Lower lobe of right lung (tissue), 2 donors: ENCODE data around the gene D2HGDH. TPM values are rescaled to one million over a fixed set of nuclear protein-coding genes. Genes with fewer than 3 reads are reported as not detected.
"Not testable (repeated sequence)": the region's sequence is repeated elsewhere in the genome, so short reads cannot be mapped to it uniquely, and the experiment has no call there.

ENCODE experiments used
- ATAC-seq, 2 donors: fragments of 200-7000 bp; cut with Tn5 transposase; one replicate each; pipeline ENCODE4 v1.9.1; 2020 to 2022; ENCODE audit warnings: mild to moderate bottlenecking in 2 of 2, moderate library complexity in 2 of 2
- DNase-seq: peaks from one replicate; pipeline ENCODE4 v3.0.0-alpha.2; 2020
- H3K27ac ChIP-seq: fragments of 200-600 bp; one replicate; pipeline ENCODE4 v1.8.0; 2022
- H3K27me3 ChIP-seq: fragments of 200-600 bp; one replicate; pipeline ENCODE4 v1.8.0; 2022; ENCODE audit warnings: low read depth
- H3K36me3 ChIP-seq: fragments of 200-600 bp; one replicate; pipeline ENCODE4 v1.8.0; 2022; ENCODE audit warnings: mild to moderate bottlenecking
- H3K4me1 ChIP-seq: fragments of 200-600 bp; one replicate; pipeline ENCODE4 v1.8.0; 2022
- H3K4me3 ChIP-seq: fragments of 200-600 bp; one replicate; pipeline ENCODE4 v1.8.0; 2022; ENCODE audit warnings: mild to moderate bottlenecking
- H3K9me3 ChIP-seq: fragments of 200-600 bp; one replicate; pipeline ENCODE4 v1.8.0; 2022
- intact Hi-C: fragments of 100-400 bp; cut with DNase I; formaldehyde crosslinking; loops from one replicate; pipeline ENCODE4 v1.11.0; 2022
- total RNA-seq: library from RNA; stranded (reverse); fragmentation: NEBNext Ultra II Directional; extraction: Animal tissue kit (Norgen Biotek cat#: 25700); gene quantifications from one replicate; pipeline ENCODE4 v1.2.1, GENCODE V29; 2021
- TF ChIP-seq, protein P1 (sequence below): fragments of 200-600 bp; IDR thresholded peaks from one replicate; pipeline ENCODE4 v1.8.0; 2022; ENCODE audit warnings: antibody characterized with exemption, mild to moderate bottlenecking
- donor health status: DM: no; HTN: yes; CAD: no; lungs with severe emphysema.

The D2HGDH gene
- total RNA-seq, 1 donor from 2014 or later: 29.4 TPM

DNA sequence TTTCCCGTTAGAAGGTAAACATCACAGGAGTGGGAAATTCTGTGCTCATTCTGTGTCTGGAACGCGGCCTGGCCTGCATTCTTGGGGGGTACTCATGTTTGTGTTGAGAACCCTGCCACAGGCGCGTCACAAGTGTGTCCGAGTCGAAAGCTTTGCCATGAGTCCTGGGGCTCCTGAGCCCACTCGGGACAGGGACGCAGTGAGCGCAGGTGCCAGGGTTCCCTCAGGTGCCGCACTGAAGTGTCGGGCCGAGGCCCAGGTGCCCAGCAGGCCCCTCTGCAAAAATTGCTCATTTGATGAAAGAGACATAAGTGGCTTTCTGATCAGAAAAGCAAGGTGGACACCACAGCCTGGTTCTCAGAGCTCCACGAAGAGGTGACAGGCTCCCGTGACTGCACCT, 4.7 kb downstream of the D2HGDH start:
- Histone ChIP-seq H3K27ac (no peak overlapping the region), H3K9me3 (no peaks in the 10 kb centered on the region), H3K4me3 (no peak overlapping the region), H3K27me3 (no peaks in the 10 kb centered on the region), H3K4me1 (peaks cover 9% of the 10 kb centered on the region), H3K36me3 (peaks cover 12% of the 10 kb centered on the region)
- intact Hi-C loops: no loop called here
- TF ChIP-seq, protein P1, sequence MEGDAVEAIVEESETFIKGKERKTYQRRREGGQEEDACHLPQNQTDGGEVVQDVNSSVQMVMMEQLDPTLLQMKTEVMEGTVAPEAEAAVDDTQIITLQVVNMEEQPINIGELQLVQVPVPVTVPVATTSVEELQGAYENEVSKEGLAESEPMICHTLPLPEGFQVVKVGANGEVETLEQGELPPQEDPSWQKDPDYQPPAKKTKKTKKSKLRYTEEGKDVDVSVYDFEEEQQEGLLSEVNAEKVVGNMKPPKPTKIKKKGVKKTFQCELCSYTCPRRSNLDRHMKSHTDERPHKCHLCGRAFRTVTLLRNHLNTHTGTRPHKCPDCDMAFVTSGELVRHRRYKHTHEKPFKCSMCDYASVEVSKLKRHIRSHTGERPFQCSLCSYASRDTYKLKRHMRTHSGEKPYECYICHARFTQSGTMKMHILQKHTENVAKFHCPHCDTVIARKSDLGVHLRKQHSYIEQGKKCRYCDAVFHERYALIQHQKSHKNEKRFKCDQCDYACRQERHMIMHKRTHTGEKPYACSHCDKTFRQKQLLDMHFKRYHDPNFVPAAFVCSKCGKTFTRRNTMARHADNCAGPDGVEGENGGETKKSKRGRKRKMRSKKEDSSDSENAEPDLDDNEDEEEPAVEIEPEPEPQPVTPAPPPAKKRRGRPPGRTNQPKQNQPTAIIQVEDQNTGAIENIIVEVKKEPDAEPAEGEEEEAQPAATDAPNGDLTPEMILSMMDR: no peak
- ATAC-seq: no peak
- DNase-seq: no peak

DNA sequence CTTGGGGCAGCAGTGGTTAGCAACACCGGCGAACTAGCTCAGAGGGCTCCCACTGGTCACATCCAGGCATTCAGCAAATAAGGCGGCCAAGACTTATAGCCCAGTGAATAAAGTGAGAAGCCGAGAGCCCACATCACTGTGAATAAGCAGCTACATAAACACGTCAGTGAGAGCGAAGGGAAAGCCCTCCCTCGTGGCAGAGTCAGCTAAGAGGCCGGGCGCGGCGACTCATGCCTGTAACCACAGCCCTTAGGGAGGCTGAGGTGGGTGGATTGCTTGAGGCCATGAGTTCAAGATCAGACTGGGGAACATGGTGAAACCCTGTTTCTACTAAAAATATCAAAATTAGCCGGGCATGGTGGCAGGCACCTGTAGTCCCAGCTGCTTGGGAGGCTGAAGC, 5.2 kb downstream of the D2HGDH start:
- no peaks in the 10 kb centered on the region for H3K9me3 ChIP-seq
- ATAC-seq (no peak), DNase-seq (no peak)
- no peak overlapping the region for H3K27ac ChIP-seq
- peaks cover 9% of the 10 kb centered on the region for H3K4me1 ChIP-seq
- TF ChIP-seq, protein P1: no peak
- intact Hi-C loops: no loop called here
- H3K27me3 ChIP-seq: no peaks in the 10 kb centered on the region
- peaks cover 17% of the 10 kb centered on the region for H3K36me3 ChIP-seq
- no peak overlapping the region for H3K4me3 ChIP-seq

- DNase-seq: no peak
- H3K27ac ChIP-seq: no peak overlapping the region
- peak; percentile 45 to 66 for ATAC-seq
- no peak overlapping the region for H3K4me3 ChIP-seq
- intact Hi-C loops: no loop called here
- H3K4me1 ChIP-seq: no peaks in the 10 kb centered on the region
- H3K27me3 ChIP-seq: no peaks in the 10 kb centered on the region
- no peaks in the 10 kb centered on the region for H3K9me3 ChIP-seq
- peaks cover 27% of the 10 kb centered on the region for H3K36me3 ChIP-seq
- TF ChIP-seq, protein P1: no peak
These were observed 6.6 kb downstream of the D2HGDH start for GRCh38 chr2:241741016-241741415.

DNA sequence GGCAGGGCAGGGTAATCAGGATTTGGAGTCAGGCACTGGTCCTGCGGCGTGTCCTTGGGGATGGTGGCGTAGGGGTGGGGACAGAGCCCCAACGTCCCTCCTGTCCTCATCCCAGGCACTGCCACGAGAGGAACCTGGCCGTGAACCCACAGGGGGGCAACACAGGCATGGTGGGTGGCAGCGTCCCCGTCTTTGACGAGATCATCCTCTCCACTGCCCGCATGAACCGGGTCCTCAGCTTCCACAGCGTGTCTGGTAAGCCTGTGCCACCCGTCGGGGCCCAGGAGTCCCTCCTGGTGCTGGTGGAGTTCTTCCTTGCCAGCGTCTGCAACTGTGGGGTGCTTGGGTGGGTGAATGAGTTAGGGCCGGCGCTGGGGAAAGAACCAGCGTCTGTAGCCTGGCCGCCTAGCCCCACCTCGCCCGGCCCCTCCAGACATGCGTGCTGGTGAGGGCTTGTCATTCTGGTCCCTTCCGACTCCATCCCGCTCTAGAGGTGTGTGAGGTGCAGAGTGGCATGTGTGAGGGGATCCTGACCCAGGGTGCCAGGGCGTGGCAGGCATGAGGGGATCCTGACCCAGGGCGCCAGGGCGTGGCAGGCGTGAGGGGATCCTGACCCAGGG, 8.0 kb downstream of the D2HGDH start:
- H3K9me3 ChIP-seq: no peaks in the 10 kb centered on the region
- TF ChIP-seq, protein P1: no peak
- ATAC-seq (no peak), DNase-seq (no peak)
- no peak overlapping the region for H3K27ac ChIP-seq
- no peaks in the 10 kb centered on the region for H3K27me3 ChIP-seq
- H3K4me1 ChIP-seq: no peaks in the 10 kb centered on the region
- no peak overlapping the region for H3K4me3 ChIP-seq
- intact Hi-C loops: no loop called here
- H3K36me3 ChIP-seq: peaks cover 27% of the 10 kb centered on the region

GRCh38 chr2:241743008-241743407, 8.6 kb downstream of the D2HGDH start:
- intact Hi-C loops, H3K9me3 ChIP-seq, H3K4me3 ChIP-seq, H3K27me3 ChIP-seq, H3K27ac ChIP-seq, ATAC-seq, DNase-seq, H3K4me1 ChIP-seq: not testable (repeated sequence)
- peaks cover 27% of the 10 kb centered on the region for H3K36me3 ChIP-seq

DNA sequence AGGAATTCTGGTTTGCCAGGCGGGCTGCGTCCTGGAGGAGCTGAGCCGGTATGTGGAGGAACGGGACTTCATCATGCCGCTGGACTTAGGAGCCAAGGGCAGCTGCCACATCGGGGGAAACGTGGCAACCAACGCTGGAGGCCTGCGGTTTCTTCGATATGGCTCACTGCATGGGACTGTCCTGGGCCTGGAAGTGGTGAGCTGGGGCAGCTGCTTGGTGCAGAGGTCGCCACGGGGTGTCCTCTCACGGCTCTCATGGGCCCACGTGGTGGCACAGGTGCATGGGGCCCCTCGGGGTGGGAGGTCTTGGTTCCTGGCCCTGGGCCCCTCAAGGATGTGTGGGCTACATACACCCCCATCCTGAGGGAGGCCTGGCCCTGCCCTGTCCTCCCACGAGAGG, 9.2 kb downstream of the D2HGDH start:
- intact Hi-C loops: no loop called here
- no peaks in the 10 kb centered on the region for H3K4me1 ChIP-seq
- peaks cover 27% of the 10 kb centered on the region for H3K36me3 ChIP-seq
- TF ChIP-seq, protein P1: no peak
- no peaks in the 10 kb centered on the region for H3K9me3 ChIP-seq
- no peaks in the 10 kb centered on the region for H3K27me3 ChIP-seq
- DNase-seq (no peak), ATAC-seq (no peak)
- H3K4me3 ChIP-seq: no peak overlapping the region
- H3K27ac ChIP-seq: no peak overlapping the region
